ENCODE measurements around the gene DCLK2. TPM values are rescaled to one million over a fixed set of nuclear protein-coding genes. Genes with fewer than 3 reads are reported as not detected.
"Not testable (repeated sequence)": the region's sequence is repeated elsewhere in the genome, so short reads cannot be mapped to it uniquely, and the experiment has no call there.

The DCLK2 gene
- total RNA-seq, 2 donors from 2014 or later, result 10.1 to 12.1 TPM

GRCh38 chr4:150192986-150193385, 114.7 kb downstream of the DCLK2 start:
- no peaks in the 10 kb centered on the region for H3K9me3 ChIP-seq
- H3K4me3 ChIP-seq, result no peak overlapping the region
- H3K36me3 ChIP-seq, result no peaks in the 10 kb centered on the region
- TF ChIP-seq CTCF (IDR thresholded peaks at IDR 0.05), result no peak
- H3K27ac ChIP-seq, result no peak overlapping the region
- no peaks in the 10 kb centered on the region for H3K27me3 ChIP-seq
- no peak for DNase-seq (ENCODE audit: low spot score)
- no peaks in the 10 kb centered on the region for H3K4me1 ChIP-seq

- not testable (repeated sequence) for H3K27me3 ChIP-seq; H3K9me3 ChIP-seq; H3K4me3 ChIP-seq; H3K27ac ChIP-seq; DNase-seq (ENCODE audit: low spot score); H3K36me3 ChIP-seq; H3K4me1 ChIP-seq
Observed at GRCh38 chr4:150197256-150197655, 119.0 kb downstream of the DCLK2 start.

GRCh38 chr4:150199056-150199455, 120.8 kb downstream of the DCLK2 start:
- no peak for TF ChIP-seq CTCF (IDR thresholded peaks at IDR 0.05)
- Histone ChIP-seq H3K36me3 (no peaks in the 10 kb centered on the region), H3K27ac (no peak overlapping the region), H3K4me3 (no peak overlapping the region), H3K9me3 (no peaks in the 10 kb centered on the region), H3K4me1 (no peaks in the 10 kb centered on the region), H3K27me3 (no peaks in the 10 kb centered on the region)
- no peak for DNase-seq (ENCODE audit: low spot score)

- Histone ChIP-seq H3K27ac (no peak overlapping the region), H3K36me3 (no peaks in the 10 kb centered on the region), H3K27me3 (no peaks in the 10 kb centered on the region), H3K4me3 (no peak overlapping the region), H3K4me1 (peaks cover 0 to 23% of the 10 kb centered on the region in 2 donors), H3K9me3 (no peaks in the 10 kb centered on the region)
- no peak for DNase-seq (ENCODE audit: low spot score)
- TF ChIP-seq CTCF (IDR thresholded peaks at IDR 0.05), result no peak
Observed at GRCh38 chr4:150205016-150205415, 126.8 kb downstream of the DCLK2 start.

GRCh38 chr4:150206265-150206664, 128.0 kb downstream of the DCLK2 start:
- no peaks in the 10 kb centered on the region for H3K9me3 ChIP-seq
- H3K4me1 ChIP-seq, result peaks cover 0 to 23% of the 10 kb centered on the region in 2 donors
- H3K36me3 ChIP-seq, result no peaks in the 10 kb centered on the region
- H3K27ac ChIP-seq, result no peak overlapping the region
- TF ChIP-seq CTCF (IDR thresholded peaks at IDR 0.05), result no peak
- DNase-seq (ENCODE audit: low spot score), result no peak
- no peaks in the 10 kb centered on the region for H3K27me3 ChIP-seq
- H3K4me3 ChIP-seq, result no peak overlapping the region

- Histone ChIP-seq H3K4me3 (no peak overlapping the region), H3K27me3 (no peaks in the 10 kb centered on the region), H3K9me3 (no peaks in the 10 kb centered on the region), H3K27ac (no peak overlapping the region), H3K36me3 (no peaks in the 10 kb centered on the region), H3K4me1 (peaks cover 0 to 23% of the 10 kb centered on the region in 2 donors)
- no peak for TF ChIP-seq CTCF (IDR thresholded peaks at IDR 0.05)
- DNase-seq (ENCODE audit: low spot score), result no peak
Observed at GRCh38 chr4:150206954-150207353, 128.7 kb downstream of the DCLK2 start.
